ENCODE data around the gene PPM1H.

DNA sequence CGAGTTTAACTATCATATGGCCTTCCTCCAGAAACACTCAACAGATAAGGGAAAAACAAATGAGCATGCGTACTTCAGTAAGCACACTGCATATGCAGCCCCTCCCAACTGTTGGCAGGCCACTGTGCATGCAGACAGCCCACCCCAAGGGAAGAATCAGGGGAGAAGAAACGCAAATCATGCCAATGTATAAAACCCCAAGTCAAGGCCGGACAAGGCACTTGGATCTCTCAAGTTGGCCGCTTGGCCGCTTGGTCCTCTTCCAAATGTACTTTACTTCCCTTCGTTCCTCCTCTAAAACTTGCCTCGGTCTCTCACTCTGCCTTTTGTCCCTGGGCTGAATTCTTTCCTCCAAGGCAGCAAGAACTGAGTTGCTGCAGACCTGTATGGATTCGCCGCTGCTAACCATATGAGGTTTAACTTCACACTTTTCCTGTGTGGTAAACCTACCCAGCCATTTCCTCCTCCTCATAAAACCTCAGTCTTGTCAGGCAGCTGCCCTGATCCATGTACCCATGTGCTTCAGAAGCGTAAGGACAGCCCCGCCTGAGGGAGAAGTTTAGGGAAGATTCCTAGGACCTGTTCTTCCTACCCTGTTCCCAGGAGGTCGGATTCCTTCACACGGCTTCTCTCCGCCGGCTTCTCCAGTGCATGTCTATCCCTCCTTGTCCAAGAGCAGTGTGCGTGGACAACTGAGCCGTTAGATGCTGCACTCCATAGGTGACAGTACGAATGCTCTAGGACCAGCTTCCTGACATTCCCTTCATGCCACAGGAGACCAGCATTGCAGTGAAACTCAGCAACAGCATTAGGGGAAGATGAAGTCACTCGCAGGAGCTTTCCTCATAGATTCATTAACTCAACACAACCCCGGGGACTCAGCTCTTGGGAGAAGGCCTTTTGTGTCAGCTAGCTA is 280.4 kb downstream of the PPM1H start:
- TF ChIP-seq, protein P1, sequence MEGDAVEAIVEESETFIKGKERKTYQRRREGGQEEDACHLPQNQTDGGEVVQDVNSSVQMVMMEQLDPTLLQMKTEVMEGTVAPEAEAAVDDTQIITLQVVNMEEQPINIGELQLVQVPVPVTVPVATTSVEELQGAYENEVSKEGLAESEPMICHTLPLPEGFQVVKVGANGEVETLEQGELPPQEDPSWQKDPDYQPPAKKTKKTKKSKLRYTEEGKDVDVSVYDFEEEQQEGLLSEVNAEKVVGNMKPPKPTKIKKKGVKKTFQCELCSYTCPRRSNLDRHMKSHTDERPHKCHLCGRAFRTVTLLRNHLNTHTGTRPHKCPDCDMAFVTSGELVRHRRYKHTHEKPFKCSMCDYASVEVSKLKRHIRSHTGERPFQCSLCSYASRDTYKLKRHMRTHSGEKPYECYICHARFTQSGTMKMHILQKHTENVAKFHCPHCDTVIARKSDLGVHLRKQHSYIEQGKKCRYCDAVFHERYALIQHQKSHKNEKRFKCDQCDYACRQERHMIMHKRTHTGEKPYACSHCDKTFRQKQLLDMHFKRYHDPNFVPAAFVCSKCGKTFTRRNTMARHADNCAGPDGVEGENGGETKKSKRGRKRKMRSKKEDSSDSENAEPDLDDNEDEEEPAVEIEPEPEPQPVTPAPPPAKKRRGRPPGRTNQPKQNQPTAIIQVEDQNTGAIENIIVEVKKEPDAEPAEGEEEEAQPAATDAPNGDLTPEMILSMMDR (IDR thresholded peaks at IDR 0.05; ENCODE audit: borderline replicate concordance, extremely low read depth, low read length, poor library complexity, severe bottlenecking): no peak
- no peak for TF ChIP-seq EZH2 (IDR thresholded peaks at IDR 0.05; ENCODE audit: borderline replicate concordance, low read depth, low read length, severe bottlenecking)
